Omental fat pad (tissue), 4 donors: ENCODE data around the gene CENPX. TPM values are rescaled to one million over a fixed set of nuclear protein-coding genes. Genes with fewer than 3 reads are reported as not detected.

ENCODE experiments used
- ATAC-seq: fragments of 150-250 bp; one replicate; pipeline ENCODE4 v1.9.1; 2016; ENCODE audit warnings: mild to moderate bottlenecking, moderate library complexity; ENCODE audit not compliant: low FRiP score
- DNase-seq: peaks from one replicate; pipeline ENCODE4 v3.0.0-alpha.2; 2019; ENCODE audit warnings: low spot score
- CTCF ChIP-seq, 3 donors: fragments of 450-650 bp; IDR thresholded peaks; one replicate each; pipeline ENCODE4 v1.5.1; 2016 to 2017; ENCODE audit warnings: antibody characterized with exemption in 3 of 3, mild to moderate bottlenecking in 3 of 3, moderate library complexity in 2 of 3
- total RNA-seq, 4 donors: library from RNA; depleted of rRNA; stranded (reverse); fragments of >200 nt; gene quantifications; one replicate each; pipeline ENCODE4 v1.1.0, GENCODE V29; 2016

CENPX gene
- total RNA-seq, 4 donors from 2014 or later = 41.1 to 77.2 (median 59.8) TPM

GRCh38 chr17:82058855-82059249 is 36.2 kb upstream of the CENPX start:
- ATAC-seq (no peak), DNase-seq (no peak)
- TF ChIP-seq CTCF (IDR thresholded peaks at IDR 0.05) = no peak

- no peak for TF ChIP-seq CTCF (IDR thresholded peaks at IDR 0.05)
- ATAC-seq (no peak), DNase-seq (no peak)
Measured at GRCh38 chr17:82058230-82058854, 35.7 kb upstream of the CENPX start.

GRCh38 chr17:82056729-82057621 is 34.3 kb upstream of the CENPX start:
- no peak for TF ChIP-seq CTCF (IDR thresholded peaks at IDR 0.05)
- no peak for ATAC-seq
- DNase-seq = no peak

GRCh38 chr17:82055965-82056728 is 33.5 kb upstream of the CENPX start:
- TF ChIP-seq CTCF (IDR thresholded peaks at IDR 0.05) = no peak
- ATAC-seq = no peak
- DNase-seq = no peak

GRCh38 chr17:82055023-82055964 is 32.6 kb upstream of the CENPX start:
- ATAC-seq (no peak), DNase-seq (no peak)
- TF ChIP-seq CTCF (IDR thresholded peaks at IDR 0.05) = no peak

- TF ChIP-seq CTCF (IDR thresholded peaks at IDR 0.05) = no peak
- DNase-seq (no peak), ATAC-seq (no peak)
Measured at GRCh38 chr17:82054351-82055022, 31.8 kb upstream of the CENPX start.
